Endothelial cell of umbilical vein (primary cell): ENCODE measurements around the gene B3GNT9. TPM values are rescaled to one million over a fixed set of nuclear protein-coding genes. Genes with fewer than 3 reads are reported as not detected.

Source experiments
- BruUV-seq: library from RNA; stranded (reverse); fragments of 400-500 nt; replicated peaks from 2 replicates; lab custom pipeline; 2021; lab: Mats Ljungman, UMichigan
- CTCF ChIA-PET: fragments of 300-600, 350-600 bp; sonication (Branson Sonifier 250); formaldehyde crosslinking; loops from one replicate; lab custom pipeline; 2021; ENCODE audit warnings: antibody characterized with exemption, inconsistent platforms; lab: Charles Lee
- POLR2A ChIA-PET: fragments of 300-600, 350-600 bp; sonication (Branson Sonifier 250); formaldehyde crosslinking; loops from one replicate; lab custom pipeline; 2021; ENCODE audit warnings: antibody characterized with exemption, inconsistent platforms; lab: Charles Lee
- DNase-seq: peaks from one replicate; pipeline ENCODE4 v3.0.0-alpha.2; 2011; ENCODE audit warnings: low read depth, low spot score
- FAIRE-seq: peaks from 2 replicates; lab custom pipeline; 2011; peaks lifted over from hg19 to GRCh38; lab: Jason Lieb, UNC
- H2AFZ ChIP-seq: 2 replicates; pipeline ENCODE4 v1.6.0; 2012; ENCODE audit warnings: low read depth, low read length, control low read depth, inconsistent platforms
- H3K27ac ChIP-seq: 2 replicates; pipeline ENCODE4 v1.5.1; 2011; ENCODE audit warnings: low read depth, mild to moderate bottlenecking, control low read depth, low read length, moderate library complexity; ENCODE audit not compliant: insufficient read depth
- H3K27me3 ChIP-seq, 2 experiments: 2 replicates each; pipeline versions ENCODE4 v1.6.0 to v1.6.1; 2011; ENCODE audit warnings: low read length in 2 of 2, mixed read lengths in 1 of 2; ENCODE audit not compliant: control insufficient read depth in 2 of 2, insufficient read depth in 2 of 2
- H3K36me3 ChIP-seq, 2 experiments: 2 replicates in 1 of 2; 3 replicates in 1 of 2; pipeline ENCODE4 v1.5.1; 2011; ENCODE audit warnings: low read length in 2 of 2, mild to moderate bottlenecking in 1 of 2, moderate library complexity in 1 of 2; ENCODE audit not compliant: control insufficient read depth in 2 of 2, insufficient read depth in 2 of 2; ENCODE audit errors: extremely low read depth in 1 of 2
- H3K4me1 ChIP-seq: 3 replicates; pipeline ENCODE4 v1.5.1; 2011; ENCODE audit warnings: mild to moderate bottlenecking, low read length; ENCODE audit not compliant: control insufficient read depth, insufficient read depth; ENCODE audit errors: extremely low read depth
- H3K4me2 ChIP-seq: 2 replicates; pipeline ENCODE4 v1.6.1; 2011; ENCODE audit warnings: low read length, control low read depth, mixed read lengths; ENCODE audit not compliant: insufficient read depth
- H3K4me3 ChIP-seq, 3 experiments: fragments of 200-600 bp in 1 of 3; sonication (generic), shearing (Covaris generic) in 1 of 3; replicated peaks in 1 of 3; 2 replicates each; pipeline ENCODE4 v1.5.1; 2011 to 2016; ENCODE audit warnings: control low read depth in 3 of 3, low read length in 3 of 3, mild to moderate bottlenecking in 2 of 3, inconsistent platforms in 1 of 3, low read depth in 1 of 3, moderate library complexity in 1 of 3; ENCODE audit not compliant: insufficient read depth in 1 of 3
- H3K79me2 ChIP-seq: 2 replicates; pipeline ENCODE4 v1.6.0; 2012; ENCODE audit warnings: low read length, inconsistent platforms; ENCODE audit not compliant: control insufficient read depth, insufficient read depth
- H3K9ac ChIP-seq: replicated peaks from 2 replicates; pipeline ENCODE3; 2011; ENCODE audit warnings: low read length, control low read depth; ENCODE audit not compliant: insufficient read depth; ENCODE audit errors: extremely low read depth
- H3K9me1 ChIP-seq: replicated peaks from 3 replicates; pipeline ENCODE4 v1.6.0; 2011; ENCODE audit warnings: mild to moderate bottlenecking, low read length; ENCODE audit not compliant: control insufficient read depth, insufficient read depth; ENCODE audit errors: extremely low read depth
- H3K9me3 ChIP-seq: replicated peaks from 2 replicates; pipeline ENCODE4 v1.5.1; 2012; ENCODE audit warnings: low read length, inconsistent platforms; ENCODE audit not compliant: control insufficient read depth, insufficient read depth
- H4K20me1 ChIP-seq: replicated peaks from 2 replicates; pipeline ENCODE3; 2011; ENCODE audit warnings: mild to moderate bottlenecking, low read length; ENCODE audit not compliant: control insufficient read depth, insufficient read depth; ENCODE audit errors: extremely low read depth
- CTCF ChIP-seq, 2 donors: IDR thresholded peaks; 1 replicate in 1 of 2; 2 replicates in 1 of 2; pipeline ENCODE4 v1.5.1; 2011; ENCODE audit warnings: low read length in 2 of 2, mild to moderate bottlenecking in 2 of 2, moderate library complexity in 2 of 2, control low read depth in 1 of 2, inconsistent platforms in 1 of 2, low read depth in 1 of 2; ENCODE audit not compliant: insufficient read depth in 1 of 2; ENCODE audit errors: extremely low read depth in 1 of 2
- EZH2 ChIP-seq: IDR thresholded peaks from 2 replicates; pipeline ENCODE4 v1.6.1; 2012; ENCODE audit warnings: borderline replicate concordance, low read depth, mild to moderate bottlenecking, moderate library complexity, low read length, inconsistent platforms; ENCODE audit not compliant: severe bottlenecking
- FOS ChIP-seq: IDR thresholded peaks from 2 replicates; pipeline ENCODE4 v1.6.1; 2011; ENCODE audit warnings: mild to moderate bottlenecking, low read length, moderate library complexity, borderline replicate concordance; ENCODE audit not compliant: insufficient read depth
- GATA2 ChIP-seq: IDR thresholded peaks from 2 replicates; pipeline ENCODE4 v1.7.0; 2011; ENCODE audit warnings: low read depth, mild to moderate bottlenecking, moderate library complexity, mixed read lengths, low read length; ENCODE audit not compliant: insufficient read length, insufficient read depth
- JUN ChIP-seq: IDR thresholded peaks from 2 replicates; pipeline ENCODE4 v1.6.1; 2011; ENCODE audit warnings: borderline replicate concordance, low read depth; ENCODE audit not compliant: insufficient read length, insufficient read depth
- MAX ChIP-seq: IDR thresholded peaks from 2 replicates; pipeline ENCODE4 v1.6.1; 2011; ENCODE audit not compliant: insufficient read depth, insufficient read length
- MYC ChIP-seq: IDR thresholded peaks from one replicate; pipeline ENCODE4 v1.6.1; 2011; ENCODE audit warnings: mild to moderate bottlenecking, low read depth, low read length
- POLR2A ChIP-seq: IDR thresholded peaks from 2 replicates; pipeline ENCODE4 v1.6.1; 2012; ENCODE audit warnings: low read depth, mild to moderate bottlenecking, control low read depth, low read length
- POLR2AphosphoS5 ChIP-seq: IDR thresholded peaks from 2 replicates; pipeline ENCODE4 v1.6.1; 2012; ENCODE audit warnings: low read depth, mild to moderate bottlenecking, control low read depth, low read length, moderate library complexity; ENCODE audit not compliant: insufficient read depth
- dilution Hi-C: fragments of 300-500 bp; cut with MboI; formaldehyde crosslinking; loops from one replicate; pipeline ENCODE4 v1.15.0; 2019; ENCODE audit warnings: low sequenced_read_pairs; ENCODE audit not compliant: extremely low pct_ligation_motif_present
- intact Hi-C: fragments of 100-400 bp; cut with micrococcal nuclease; formaldehyde crosslinking; loops from one replicate; pipeline ENCODE4 v1.10.0; 2022
- polyA plus RNA-seq, 4 experiments: library from polyadenylated mRNA; depleted of rRNA in 3 of 4; stranded (reverse) in 3 of 4; unstranded in 1 of 4; fragments of >200 nt; gene quantifications; 2 replicates each; pipeline versions ENCODE4 v1.2.1 to v1.2.3, GENCODE V29; 2011 to 2012; ENCODE audit warnings: missing spikeins in 1 of 4
- total RNA-seq: library from RNA; stranded (reverse); gene quantifications from 2 replicates; pipeline ENCODE4 v1.2.3, GENCODE V29; 2021

Gene B3GNT9
- total and polyA plus RNA-seq, 2 donors (not counting 3 experiments of a cell fraction or from before 2014, with no cell fraction given), result 4.0 to 6.4 TPM

DNA sequence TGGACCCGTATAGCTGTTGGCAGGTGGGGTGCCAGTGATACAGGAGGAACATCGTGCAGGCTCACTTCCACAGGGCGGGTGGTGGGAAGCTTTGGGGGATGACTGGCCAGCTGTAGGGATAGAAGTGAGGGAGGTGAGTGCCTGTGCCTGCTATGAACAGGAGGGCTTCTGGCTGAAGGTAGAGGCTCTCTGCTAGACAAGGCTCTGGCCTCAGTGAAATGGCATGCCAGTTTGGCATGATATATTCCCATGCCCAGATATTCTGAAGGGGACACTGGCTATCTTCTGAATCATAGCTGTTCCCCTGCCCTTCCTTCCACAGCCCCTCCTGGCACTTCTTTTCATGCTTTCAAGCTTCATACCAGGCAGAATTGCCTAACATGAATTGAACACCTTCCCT is 21.9 kb downstream of the B3GNT9 start:
- H3K36me3 ChIP-seq, result peaks cover 2 to 6% of the 10 kb centered on the region in 2 experiments
- POLR2A ChIA-PET, result no interaction called here
- H3K27me3 ChIP-seq, result no peaks in the 10 kb centered on the region
- DNase-seq, result no peak
- H3K4me2 ChIP-seq, result no peak overlapping the region
- no peak overlapping the region for H3K27ac ChIP-seq
- no peak overlapping the region for H3K4me3 ChIP-seq
- H3K9ac ChIP-seq, result no peak overlapping the region
- intact Hi-C loops (no loop called here), dilution Hi-C loops (no loop called here)
- no peak for TF ChIP-seq POLR2A
- no peak for TF ChIP-seq JUN
- TF ChIP-seq CTCF (IDR thresholded peaks at IDR 0.05; ENCODE audit: extremely low read depth in 1 of 2, insufficient read depth in 1 of 2, low read depth in 1 of 2, low read length in 2 of 2), result no peak
- TF ChIP-seq FOS, result no peak
- no peak for TF ChIP-seq MYC
- no peak for TF ChIP-seq EZH2
- TF ChIP-seq GATA2, result no peak
- TF ChIP-seq MAX, result no peak
- no peak for TF ChIP-seq POLR2AphosphoS5
- no peaks in the 10 kb centered on the region for H3K79me2 ChIP-seq
- FAIRE-seq, result no peak
- no peaks in the 10 kb centered on the region for H3K4me1 ChIP-seq
- no TSS peak for BruUV-seq
- H3K9me1 ChIP-seq, result no peaks in the 10 kb centered on the region
- H4K20me1 ChIP-seq, result no peaks in the 10 kb centered on the region
- no peaks in the 10 kb centered on the region for H3K9me3 ChIP-seq
- CTCF ChIA-PET, result interaction anchor here (0.9 to 1.6 kb wide), 2 partner anchors 9 to 56 kb away, joined by 3 to 5 read pairs; no protein-coding TSS in a partner anchor
- H2AFZ ChIP-seq, result no peak overlapping the region
